OCI-LY1 (cell line): ENCODE results near the gene SHC3.

Source experiments
- CTCF ChIP-seq: fragments of 200-600 bp; sonication (generic), shearing (Covaris generic); IDR thresholded peaks from 2 replicates; pipeline ENCODE4 v1.5.1; 2017; ENCODE audit warnings: mild to moderate bottlenecking, antibody characterized with exemption, low read length, moderate library complexity, mixed read lengths
- EZH2 ChIP-seq: fragments of 200-600 bp; sonication (generic), shearing (Covaris generic); IDR thresholded peaks from 2 replicates; pipeline ENCODE4 v1.8.0; 2017; ENCODE audit warnings: borderline replicate concordance, mixed run types, mild to moderate bottlenecking, antibody characterized with exemption, low read length, moderate library complexity, mixed read lengths

- no peak for TF ChIP-seq CTCF
- no peak for TF ChIP-seq EZH2
Measured at GRCh38 chr9:89165880-89166279, 12.7 kb downstream of the SHC3 start.
